H9 (cell line): Measurements from ENCODE around the gene VWA5B1. TPM values are rescaled to one million over a fixed set of nuclear protein-coding genes. Genes with fewer than 3 reads are reported as not detected.

Source experiments
- DNase-seq: peaks from one replicate; pipeline ENCODE4 v3.0.0-alpha.2; 2017
- H2AFZ ChIP-seq: one replicate; pipeline ENCODE4 v1.6.1; 2013; ENCODE audit warnings: mild to moderate bottlenecking, low read length, control low read depth, moderate library complexity
- H2AK5ac ChIP-seq: 2 replicates; pipeline ENCODE4 v1.6.1; 2013; ENCODE audit warnings: low read length, control low read depth, mixed read lengths; ENCODE audit not compliant: insufficient read length
- H2BK120ac ChIP-seq: one replicate; pipeline ENCODE4 v1.6.1; 2013; ENCODE audit warnings: low read depth, mild to moderate bottlenecking, low read length, control low read depth, inconsistent platforms; ENCODE audit not compliant: poor library complexity, severe bottlenecking
- H2BK12ac ChIP-seq: 2 replicates; pipeline ENCODE4 v1.6.1; 2013; ENCODE audit warnings: low read length, control low read depth, mixed read lengths, low read depth; ENCODE audit not compliant: insufficient read length
- H2BK15ac ChIP-seq: 2 replicates; pipeline ENCODE4 v1.6.1; 2013; ENCODE audit warnings: low read depth, low read length, control low read depth
- H2BK20ac ChIP-seq: one replicate; pipeline ENCODE4 v1.6.1; 2013; ENCODE audit warnings: low read depth, mild to moderate bottlenecking, low read length, control low read depth, inconsistent platforms; ENCODE audit not compliant: poor library complexity, severe bottlenecking
- H2BK5ac ChIP-seq: 2 replicates; pipeline ENCODE4 v1.6.1; 2013; ENCODE audit warnings: low read length, control low read depth, mixed read lengths; ENCODE audit not compliant: insufficient read length
- H3K14ac ChIP-seq: 2 replicates; pipeline ENCODE4 v1.6.1; 2013; ENCODE audit warnings: low read length, control low read depth; ENCODE audit not compliant: insufficient read depth
- H3K18ac ChIP-seq: 2 replicates; pipeline ENCODE4 v1.6.1; 2013; ENCODE audit warnings: low read depth, mild to moderate bottlenecking, mixed read lengths, low read length, control low read depth; ENCODE audit not compliant: insufficient read length
- H3K23ac ChIP-seq: 2 replicates; pipeline ENCODE4 v1.6.1; 2013; ENCODE audit warnings: low read length, control low read depth, mixed read lengths, low read depth; ENCODE audit not compliant: insufficient read length
- H3K23me2 ChIP-seq: 2 replicates; pipeline ENCODE4 v1.6.1; 2013; ENCODE audit warnings: low read depth, mild to moderate bottlenecking, mixed read lengths, low read length, control low read depth; ENCODE audit not compliant: insufficient read length, poor library complexity, severe bottlenecking
- H3K27ac ChIP-seq: 2 replicates; pipeline ENCODE4 v1.5.1; 2013; ENCODE audit warnings: low read length, control low read depth, mixed read lengths, low read depth; ENCODE audit not compliant: insufficient read length
- H3K27me3 ChIP-seq: 2 replicates; pipeline ENCODE4 v1.6.1; 2013; ENCODE audit warnings: low read length, control low read depth, inconsistent platforms; ENCODE audit not compliant: insufficient read depth
- H3K4ac ChIP-seq: 2 replicates; pipeline ENCODE4 v1.6.1; 2013; ENCODE audit warnings: low read depth, mild to moderate bottlenecking, control low read depth, inconsistent platforms, low read length, moderate library complexity
- H3K4me1 ChIP-seq: 2 replicates; pipeline ENCODE4 v1.6.1; 2013; ENCODE audit warnings: low read length, control low read depth, inconsistent platforms; ENCODE audit not compliant: insufficient read depth
- H3K4me2 ChIP-seq: 2 replicates; pipeline ENCODE4 v1.6.1; 2013; ENCODE audit warnings: low read length, control low read depth, mixed read lengths; ENCODE audit not compliant: insufficient read length, insufficient read depth
- H3K56ac ChIP-seq: 2 replicates; pipeline ENCODE4 v1.6.1; 2013; ENCODE audit warnings: low read depth, mild to moderate bottlenecking, mixed read lengths, low read length, control low read depth; ENCODE audit not compliant: insufficient read length
- H3K79me1 ChIP-seq: 2 replicates; pipeline ENCODE4 v1.6.1; 2013; ENCODE audit warnings: low read depth, mild to moderate bottlenecking, moderate library complexity, low read length, control low read depth, inconsistent platforms; ENCODE audit not compliant: insufficient read depth, poor library complexity, severe bottlenecking
- H3K79me2 ChIP-seq: 2 replicates; pipeline ENCODE4 v1.6.1; 2013; ENCODE audit warnings: low read length, control low read depth, inconsistent platforms; ENCODE audit not compliant: insufficient read depth
- H3K9ac ChIP-seq: 2 replicates; pipeline ENCODE4 v1.6.1; 2013; ENCODE audit warnings: low read length, control low read depth, mixed read lengths; ENCODE audit not compliant: insufficient read length; ENCODE audit errors: extremely low read depth
- H3K9me3 ChIP-seq: one replicate; pipeline ENCODE4 v1.6.1; 2013; ENCODE audit warnings: low read depth, low read length, inconsistent platforms; ENCODE audit not compliant: control insufficient read depth
- H3T11ph ChIP-seq: one replicate; pipeline ENCODE4 v1.6.1; 2013; ENCODE audit warnings: mild to moderate bottlenecking, low read length, control low read depth, inconsistent platforms
- H4K20me1 ChIP-seq: one replicate; pipeline ENCODE4 v1.6.1; 2013; ENCODE audit not compliant: control insufficient read depth, insufficient read length, insufficient read depth
- H4K5ac ChIP-seq: 2 replicates; pipeline ENCODE4 v1.6.1; 2013; ENCODE audit warnings: low read depth, mild to moderate bottlenecking, mixed read lengths, low read length, control low read depth; ENCODE audit not compliant: insufficient read length
- H4K8ac ChIP-seq: replicated peaks from 2 replicates; pipeline ENCODE4 v1.6.1; 2013; ENCODE audit warnings: low read length, control low read depth, mixed read lengths, low read depth; ENCODE audit not compliant: insufficient read length
- H4K91ac ChIP-seq: 2 replicates; pipeline ENCODE4 v1.6.1; 2013; ENCODE audit warnings: low read depth, mild to moderate bottlenecking, moderate library complexity, mixed read lengths, low read length, control low read depth; ENCODE audit not compliant: insufficient read length
- H3K27ac Mint-ChIP-seq, 3 experiments: 2 replicates in 2 of 3; 3 replicates in 1 of 3; pipeline ENCODE4 v1.8.0; 2020 to 2021; ENCODE audit warnings: mixed read lengths in 3 of 3, mild to moderate bottlenecking in 1 of 3, moderate library complexity in 1 of 3
- H3K27me3 Mint-ChIP-seq: 2 replicates; pipeline ENCODE4 v1.8.0; 2021; ENCODE audit warnings: low read depth, mild to moderate bottlenecking, moderate library complexity, mixed read lengths
- H3K36me3 Mint-ChIP-seq, 3 experiments: 2 replicates in 2 of 3; 3 replicates in 1 of 3; pipeline ENCODE4 v1.8.0; 2020 to 2021; ENCODE audit warnings: low read depth in 3 of 3, mixed read lengths in 3 of 3; ENCODE audit not compliant: insufficient read depth in 1 of 3
- H3K4me1 Mint-ChIP-seq, 2 experiments: 2 replicates each; pipeline ENCODE4 v1.8.0; 2020; ENCODE audit warnings: mixed read lengths in 2 of 2
- H3K4me3 Mint-ChIP-seq, 2 experiments: 2 replicates in 1 of 2; 3 replicates in 1 of 2; pipeline ENCODE4 v1.8.0; 2020 to 2021; ENCODE audit warnings: mild to moderate bottlenecking in 2 of 2, mixed read lengths in 2 of 2, moderate library complexity in 1 of 2
- H3K9me3 Mint-ChIP-seq, 2 experiments: 2 replicates in 1 of 2; 3 replicates in 1 of 2; pipeline ENCODE4 v1.8.0; 2020; ENCODE audit warnings: mild to moderate bottlenecking in 2 of 2, mixed read lengths in 2 of 2, moderate library complexity in 1 of 2
- WGBS: extraction: QIAGEN DNeasy Blood & Tissue Kit; methylation state at CpG from one replicate; pipeline ENCODE4 v1.1.7; 2013; ENCODE audit warnings: missing lambda C conversion rate, low lambda C conversion rate, mixed read lengths; ENCODE audit not compliant: insufficient read length; ENCODE audit errors: extremely low coverage; 5-methylcytosine and 5-hydroxymethylcytosine counted together
- total RNA-seq: library from RNA; stranded (reverse); gene quantifications from 2 replicates; pipeline ENCODE4 v1.2.1, GENCODE V29; 2021
- TF ChIP-seq, protein P1 (sequence below): fragments of 200-600 bp; sonication (generic); conservative IDR thresholded peaks from 3 replicates; pipeline ENCODE4 v1.8.0; 2021; ENCODE audit warnings: antibody characterized with exemption, mild to moderate bottlenecking

The VWA5B1 gene
- total RNA-seq, 1 experiment from 2014 or later, result not detected

DNA sequence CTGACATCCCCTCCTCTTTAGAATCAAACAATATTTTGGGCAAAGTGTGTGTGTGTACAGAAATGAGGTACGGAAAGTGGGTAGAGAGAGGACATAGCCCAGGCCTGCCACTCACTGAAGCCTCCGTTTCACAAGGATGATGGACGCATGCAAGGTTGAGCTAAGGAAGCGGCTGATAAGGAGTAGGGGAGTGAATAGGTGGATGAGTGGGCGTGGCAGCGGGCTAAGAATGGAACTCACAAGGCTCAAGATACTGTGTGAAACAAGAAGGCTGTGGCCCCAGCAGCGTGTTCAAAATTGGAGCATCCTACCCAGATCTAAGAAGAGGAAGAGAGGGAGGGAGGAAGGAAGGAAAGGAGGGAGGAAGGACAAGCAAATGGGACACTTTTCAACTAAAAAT lies 37.5 kb downstream of the VWA5B1 start:
- H2BK120ac ChIP-seq, result no peak overlapping the region
- no peak overlapping the region for H4K8ac ChIP-seq
- H3K27ac Mint-ChIP-seq, result no peak overlapping the region
- H3K4ac ChIP-seq, result no peak overlapping the region
- H3K9me3 ChIP-seq, result no peaks in the 10 kb centered on the region
- H3K79me1 ChIP-seq, result no peaks in the 10 kb centered on the region
- no peak overlapping the region for H2AFZ ChIP-seq
- H3K4me1 Mint-ChIP-seq, result peaks cover 2 to 7% of the 10 kb centered on the region in 2 experiments; a peak in 3 of 4 replicates
- H3K4me2 ChIP-seq, result no peak overlapping the region
- H3K27me3 Mint-ChIP-seq, result peaks cover 35% of the 10 kb centered on the region
- no peak overlapping the region for H4K91ac ChIP-seq
- no peak overlapping the region for H3K23ac ChIP-seq
- H3K9me3 Mint-ChIP-seq, result no peaks in the 10 kb centered on the region; a peak in 1 of 5 replicates
- H3K23me2 ChIP-seq, result no peaks in the 10 kb centered on the region
- WGBS, result no CpG with 5 or more reads among the region's 7 CpGs
- no peak overlapping the region for H2BK20ac ChIP-seq
- no peak overlapping the region for H3K4me3 Mint-ChIP-seq
- H3T11ph ChIP-seq, result no peak overlapping the region
- peaks cover 2% of the 10 kb centered on the region; the same call in 1 of the 2 replicates for H3K4me1 ChIP-seq
- H3K56ac ChIP-seq, result no peak overlapping the region
- H3K14ac ChIP-seq, result no peak overlapping the region
- H4K20me1 ChIP-seq, result no peaks in the 10 kb centered on the region
- no peak for DNase-seq
- H2AK5ac ChIP-seq, result no peak overlapping the region
- no peak overlapping the region for H2BK5ac ChIP-seq
- H2BK12ac ChIP-seq, result no peak overlapping the region
- no peaks in the 10 kb centered on the region for H3K36me3 Mint-ChIP-seq
- no peaks in the 10 kb centered on the region for H3K27me3 ChIP-seq
- TF ChIP-seq, protein P1, sequence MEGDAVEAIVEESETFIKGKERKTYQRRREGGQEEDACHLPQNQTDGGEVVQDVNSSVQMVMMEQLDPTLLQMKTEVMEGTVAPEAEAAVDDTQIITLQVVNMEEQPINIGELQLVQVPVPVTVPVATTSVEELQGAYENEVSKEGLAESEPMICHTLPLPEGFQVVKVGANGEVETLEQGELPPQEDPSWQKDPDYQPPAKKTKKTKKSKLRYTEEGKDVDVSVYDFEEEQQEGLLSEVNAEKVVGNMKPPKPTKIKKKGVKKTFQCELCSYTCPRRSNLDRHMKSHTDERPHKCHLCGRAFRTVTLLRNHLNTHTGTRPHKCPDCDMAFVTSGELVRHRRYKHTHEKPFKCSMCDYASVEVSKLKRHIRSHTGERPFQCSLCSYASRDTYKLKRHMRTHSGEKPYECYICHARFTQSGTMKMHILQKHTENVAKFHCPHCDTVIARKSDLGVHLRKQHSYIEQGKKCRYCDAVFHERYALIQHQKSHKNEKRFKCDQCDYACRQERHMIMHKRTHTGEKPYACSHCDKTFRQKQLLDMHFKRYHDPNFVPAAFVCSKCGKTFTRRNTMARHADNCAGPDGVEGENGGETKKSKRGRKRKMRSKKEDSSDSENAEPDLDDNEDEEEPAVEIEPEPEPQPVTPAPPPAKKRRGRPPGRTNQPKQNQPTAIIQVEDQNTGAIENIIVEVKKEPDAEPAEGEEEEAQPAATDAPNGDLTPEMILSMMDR, result no peak
- no peak overlapping the region for H3K27ac ChIP-seq
- H3K18ac ChIP-seq, result no peak overlapping the region
- H4K5ac ChIP-seq, result no peak overlapping the region
- no peak overlapping the region for H3K9ac ChIP-seq
- no peak overlapping the region for H2BK15ac ChIP-seq
- H3K79me2 ChIP-seq, result no peaks in the 10 kb centered on the region
